Activated CD4-positive, alpha-beta T cell treated with anti-CD3 and anti-CD28 coated beads, Interleukin-2, amount 50 U/mL, for 16 hours (primary cell): ENCODE data around the gene NIM1K.
A peak's percentile ranks its signal among the peaks of the same experiment; 100 is the strongest.
"Not testable (repeated sequence)": the region's sequence is repeated elsewhere in the genome, so short reads cannot be mapped to it uniquely, and the experiment has no call there.

Experiments
- DNase-seq: peaks from one replicate; pipeline ENCODE4 v3.0.0-alpha.2; 2020

Gene NIM1K

DNA sequence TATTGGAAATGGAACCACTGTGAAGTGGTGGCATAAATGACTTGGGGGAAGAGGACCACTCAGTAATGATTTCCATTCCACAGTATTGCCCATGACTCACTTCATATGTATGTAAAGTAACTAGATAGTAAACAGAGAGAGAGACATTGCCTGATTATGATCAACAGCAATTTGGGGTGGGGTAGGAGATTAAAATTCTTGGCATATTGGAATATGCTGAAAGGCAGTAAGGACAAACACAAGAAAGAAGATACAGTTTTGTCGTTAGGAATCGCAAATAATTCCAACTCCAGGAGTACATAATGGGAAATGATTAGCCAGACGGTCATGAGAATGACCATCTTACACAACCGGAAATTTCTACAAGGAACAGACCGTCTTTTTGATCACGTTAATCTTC, 122.7 kb downstream of the NIM1K start:
- no peak for DNase-seq

- peak; percentile 94 for DNase-seq
Measured at GRCh38 chr5:43315263-43315662, 123.2 kb downstream of the NIM1K start.

- DNase-seq: peak; percentile 69
Measured at GRCh38 chr5:43315682-43316081, 123.7 kb downstream of the NIM1K start.

- no peak for DNase-seq
Measured at GRCh38 chr5:43316421-43316820, 124.4 kb downstream of the NIM1K start.

DNA sequence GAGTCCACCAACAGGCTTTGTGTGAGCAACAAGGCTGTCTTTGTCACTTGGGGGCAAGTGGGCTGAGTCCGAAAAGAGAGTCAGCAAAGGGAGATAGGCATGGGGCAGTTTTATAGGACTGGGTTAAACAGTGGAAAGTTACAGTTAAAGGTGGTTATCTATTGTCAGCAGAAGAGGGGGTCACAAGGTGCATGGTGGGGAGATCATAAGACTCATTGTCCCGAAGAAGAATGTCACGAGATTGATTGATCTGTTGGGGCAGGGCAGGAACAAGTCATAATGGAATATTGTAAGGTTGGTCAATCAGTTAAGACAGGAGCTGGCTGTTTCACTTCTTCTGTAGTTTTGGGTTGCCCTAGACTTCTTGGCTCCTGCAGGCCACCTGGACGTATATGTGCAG, 128.8 kb downstream of the NIM1K start:
- DNase-seq: no peak

DNA sequence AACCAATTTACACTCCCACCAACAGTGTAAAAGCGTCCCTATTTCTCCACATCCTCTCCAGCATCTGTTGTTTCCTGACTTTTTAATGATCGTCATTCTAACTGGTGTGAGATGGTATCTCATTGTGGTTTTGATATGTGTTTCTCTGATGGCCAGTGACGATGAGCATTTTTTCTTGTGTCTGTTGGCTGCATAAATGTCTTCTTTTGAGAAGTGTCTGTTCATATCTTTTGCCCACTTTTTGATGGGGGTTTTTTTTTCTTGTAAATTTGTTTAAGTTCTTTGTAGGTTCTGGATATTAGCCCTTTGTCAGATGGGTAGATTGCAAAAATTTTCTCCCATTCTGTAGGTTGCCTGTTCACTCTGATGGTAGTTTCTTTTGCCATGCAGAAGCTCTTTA, 131.5 kb downstream of the NIM1K start:
- DNase-seq: not testable (repeated sequence)

DNA sequence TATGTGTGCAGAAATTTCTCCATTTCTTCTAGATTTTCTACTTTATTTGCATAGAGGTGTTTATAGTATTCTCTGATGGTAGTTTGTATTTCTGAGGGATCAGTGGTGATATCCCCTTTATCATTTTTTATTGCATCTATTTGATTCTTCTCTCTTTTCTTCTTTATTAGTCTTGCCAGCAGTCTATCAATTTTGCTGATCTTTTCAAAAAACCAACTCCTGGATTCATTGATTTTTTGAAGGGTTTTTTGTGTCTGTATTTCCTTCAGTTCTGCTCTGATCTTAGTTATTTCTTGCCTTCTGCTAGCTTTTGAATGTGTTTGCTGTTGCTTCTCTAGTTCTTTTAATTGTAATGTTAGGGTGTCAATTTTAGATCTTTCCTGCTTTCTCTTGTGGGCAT, 133.6 kb downstream of the NIM1K start:
- DNase-seq: not testable (repeated sequence)
